HG03280 (cell line): ENCODE data around the gene OR10G4.
"Not testable (repeated sequence)": the region's sequence is repeated elsewhere in the genome, so short reads cannot be mapped to it uniquely, and the experiment has no call there.

Experiments
- ATAC-seq: cut with Tn5 transposase; IDR thresholded peaks from one replicate; pipeline ENCODE4 v1.9.1; 2021; ENCODE audit warnings: mild to moderate bottlenecking, moderate library complexity; ENCODE audit not compliant: unreplicated experiment

OR10G4 gene, protein sequence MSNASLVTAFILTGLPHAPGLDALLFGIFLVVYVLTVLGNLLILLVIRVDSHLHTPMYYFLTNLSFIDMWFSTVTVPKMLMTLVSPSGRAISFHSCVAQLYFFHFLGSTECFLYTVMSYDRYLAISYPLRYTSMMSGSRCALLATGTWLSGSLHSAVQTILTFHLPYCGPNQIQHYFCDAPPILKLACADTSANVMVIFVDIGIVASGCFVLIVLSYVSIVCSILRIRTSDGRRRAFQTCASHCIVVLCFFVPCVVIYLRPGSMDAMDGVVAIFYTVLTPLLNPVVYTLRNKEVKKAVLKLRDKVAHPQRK

DNA sequence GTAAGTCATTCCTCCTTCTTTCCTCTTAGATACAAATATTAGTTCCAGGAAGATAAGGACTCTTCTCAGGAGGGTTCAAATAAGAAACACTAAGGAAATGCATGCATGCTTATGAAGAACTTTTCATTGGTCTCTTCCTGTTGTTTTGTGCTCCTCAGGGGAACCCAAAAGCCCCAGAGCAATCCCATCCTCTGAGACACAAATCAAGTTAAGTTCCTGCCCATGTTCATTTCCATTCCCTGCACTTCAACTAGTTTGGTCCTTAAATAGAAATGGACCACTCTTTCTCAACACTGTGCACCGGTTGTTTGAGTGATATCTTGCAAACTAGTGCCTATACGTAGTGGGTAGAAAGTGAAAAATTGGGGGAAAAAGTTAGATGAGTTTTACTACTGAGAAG is at the start of gene OR10G4:
OR10G4 (plus strand) TSS at position 301 of the 400 bp plus-strand sequence. CDS start 2,578 bp downstream, outside the sequence.
- ATAC-seq: no peak

DNA sequence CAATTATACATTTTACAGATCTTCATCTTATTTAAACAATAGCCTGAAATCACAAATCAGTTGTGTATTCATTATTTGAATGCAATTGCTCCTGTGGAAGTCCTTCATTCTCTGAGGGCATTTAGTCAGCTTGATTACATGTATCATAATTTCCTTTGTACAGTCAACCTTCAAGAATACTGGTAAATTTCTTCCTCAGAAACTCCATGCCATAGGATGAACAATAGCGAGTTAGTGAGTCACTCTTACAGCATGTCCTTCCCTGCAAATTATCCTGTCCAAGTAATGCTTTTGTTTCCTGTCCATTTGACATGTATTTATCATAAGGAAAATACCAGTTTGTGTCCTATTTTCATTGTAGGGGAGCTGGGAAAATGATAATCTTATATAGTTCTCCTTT is 39.0 kb upstream of the OR10G4 start:
- no peak for ATAC-seq

DNA sequence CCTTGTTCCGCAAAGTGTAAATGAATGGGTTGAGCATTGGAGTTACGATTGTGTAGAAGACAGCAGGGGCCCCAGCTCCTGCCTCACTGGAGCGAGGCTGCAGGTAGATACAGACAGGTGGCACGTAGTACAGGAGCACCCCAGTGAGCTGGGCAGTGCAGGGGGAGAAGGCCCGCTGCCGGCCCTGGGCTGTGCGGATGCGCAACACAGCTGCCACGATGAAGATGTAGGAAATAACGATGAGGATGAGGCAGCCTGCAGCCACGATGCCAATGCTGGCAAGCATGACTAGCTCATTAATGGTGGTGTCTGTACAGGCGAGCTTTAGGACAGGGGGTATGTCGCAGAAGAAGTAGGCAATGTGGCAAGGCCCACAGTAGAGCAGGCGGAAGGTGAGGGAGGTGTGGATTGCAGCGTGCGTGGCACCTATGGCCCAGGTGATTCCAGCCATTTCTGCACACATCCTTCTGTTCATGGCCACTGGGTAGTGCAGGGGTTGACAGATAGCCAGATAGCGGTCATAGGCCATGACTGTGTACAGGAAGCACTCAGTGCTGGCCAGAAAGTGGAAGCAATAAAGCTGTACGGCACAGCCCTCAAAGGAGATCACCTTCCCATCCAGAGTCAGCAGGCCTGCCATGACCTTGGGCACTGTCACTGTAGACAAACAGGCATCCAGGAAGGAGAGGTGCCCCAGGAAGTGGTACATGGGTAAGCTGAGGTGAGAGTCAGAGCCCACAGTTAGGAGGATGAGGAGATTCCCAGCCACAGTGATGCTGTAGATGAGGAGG is 35.8 kb upstream of the OR10G4 start:
- ATAC-seq: no peak

DNA sequence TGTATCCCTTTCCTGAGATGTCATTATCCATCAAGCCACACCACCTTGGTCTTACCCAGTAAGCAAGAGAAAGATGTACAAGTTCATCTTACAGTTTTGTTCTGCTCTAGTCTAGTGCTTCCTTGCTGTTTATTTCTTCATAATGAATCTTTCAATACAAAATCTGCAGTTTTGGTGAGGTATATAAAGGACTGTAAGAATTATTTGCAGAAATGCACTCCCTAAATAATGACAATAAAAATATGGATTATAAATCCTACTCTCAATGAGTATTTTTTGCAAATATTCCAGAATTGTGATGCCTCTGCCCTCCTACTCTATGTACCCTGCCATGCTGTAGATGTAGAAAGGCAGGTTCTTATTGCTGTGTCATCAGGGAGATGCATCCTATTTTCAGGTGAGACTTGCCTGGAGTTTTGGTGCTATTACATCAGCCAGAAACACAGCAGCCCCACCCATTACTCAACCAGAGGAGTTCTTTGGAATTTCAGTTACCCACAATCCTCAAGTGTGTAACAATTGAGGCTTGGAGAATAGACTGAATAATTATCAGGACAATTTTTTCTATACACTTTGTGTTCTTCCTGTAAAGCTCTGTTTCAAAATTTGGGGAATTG is 35.0 kb upstream of the OR10G4 start, which contains the start of gene OR10S1:
OR10S1 (minus strand) TSS at position 51 of the 617 bp plus-strand sequence. CDS start 117 bp downstream, outside the sequence.
- ATAC-seq: no peak

DNA sequence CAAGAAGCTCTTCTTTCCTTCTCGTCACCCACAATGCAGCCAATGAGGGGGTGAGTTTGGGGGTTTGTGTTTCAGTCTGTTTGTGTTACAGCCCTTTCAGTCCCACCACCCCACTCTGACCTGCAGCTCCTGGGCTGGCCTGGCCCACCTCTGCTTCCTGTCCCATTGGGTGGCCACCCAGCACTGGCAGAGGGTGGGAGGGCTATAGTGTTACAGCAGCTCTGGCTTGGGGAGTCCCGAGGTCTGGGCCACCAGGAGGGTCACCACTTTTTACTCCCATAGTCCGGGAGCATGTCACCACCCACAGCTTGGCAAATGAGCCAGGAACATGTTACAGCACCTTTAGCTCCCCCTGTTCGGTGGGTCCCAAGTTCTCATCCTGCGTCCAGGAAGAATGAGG is 33.5 kb upstream of the OR10G4 start:
- ATAC-seq: no peak

DNA sequence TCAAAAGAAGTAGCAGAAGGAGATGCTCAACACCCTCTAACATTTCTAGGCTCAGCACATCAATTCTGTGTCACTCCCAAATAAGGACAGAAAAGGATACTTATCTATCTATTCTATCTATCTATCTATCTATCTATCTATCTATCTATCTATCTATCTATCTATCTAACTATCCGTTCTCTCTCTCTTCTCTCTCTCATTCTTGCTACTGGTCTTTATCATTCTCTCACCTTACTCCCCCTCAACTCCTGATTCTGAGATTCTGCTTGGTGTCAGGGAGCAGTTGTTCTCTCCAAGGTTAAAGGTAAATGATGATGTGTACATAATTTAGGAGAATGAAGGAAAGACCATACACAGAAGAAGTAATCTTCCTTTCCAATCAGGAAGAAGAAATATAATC is 17.7 kb upstream of the OR10G4 start, which contains the start of gene OR10G6:
OR10G6 (minus strand) TSS at position 43 of the 400 bp plus-strand sequence; CDS start at position 43, 0 bp downstream.
- no peak for ATAC-seq

DNA sequence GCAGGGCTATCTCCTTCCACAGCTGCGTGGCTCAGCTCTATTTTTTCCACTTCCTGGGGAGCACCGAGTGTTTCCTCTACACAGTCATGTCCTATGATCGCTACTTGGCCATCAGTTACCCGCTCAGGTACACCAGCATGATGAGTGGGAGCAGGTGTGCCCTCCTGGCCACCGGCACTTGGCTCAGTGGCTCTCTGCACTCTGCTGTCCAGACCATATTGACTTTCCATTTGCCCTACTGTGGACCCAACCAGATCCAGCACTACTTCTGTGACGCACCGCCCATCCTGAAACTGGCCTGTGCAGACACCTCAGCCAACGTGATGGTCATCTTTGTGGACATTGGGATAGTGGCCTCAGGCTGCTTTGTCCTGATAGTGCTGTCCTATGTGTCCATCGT is 3.0 kb downstream of the OR10G4 start:
- not testable (repeated sequence) for ATAC-seq

DNA sequence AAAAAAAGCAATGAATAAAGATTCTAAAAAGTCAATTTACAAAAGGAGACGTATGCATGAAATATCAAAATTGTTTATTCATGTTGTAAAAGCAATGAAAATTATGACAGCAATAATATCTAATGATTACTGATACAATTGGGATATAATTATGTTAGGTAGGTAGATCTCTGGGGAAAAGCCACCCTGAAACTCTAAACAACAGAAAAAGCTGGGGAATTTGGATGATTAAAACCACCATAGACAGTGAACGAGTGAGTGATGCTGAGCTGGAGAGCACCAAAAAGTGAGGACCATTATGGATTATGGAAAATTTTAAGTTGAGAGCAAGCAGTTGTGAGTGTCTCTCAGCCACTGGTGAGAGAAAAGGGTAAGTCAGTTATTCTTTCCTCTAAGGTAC is 13.7 kb downstream of the OR10G4 start, which contains the start of gene OR10G8:
OR10G8 (plus strand) TSS at position 301 of the 400 bp plus-strand sequence. CDS start 2,825 bp downstream, outside the sequence.
- ATAC-seq: no peak

DNA sequence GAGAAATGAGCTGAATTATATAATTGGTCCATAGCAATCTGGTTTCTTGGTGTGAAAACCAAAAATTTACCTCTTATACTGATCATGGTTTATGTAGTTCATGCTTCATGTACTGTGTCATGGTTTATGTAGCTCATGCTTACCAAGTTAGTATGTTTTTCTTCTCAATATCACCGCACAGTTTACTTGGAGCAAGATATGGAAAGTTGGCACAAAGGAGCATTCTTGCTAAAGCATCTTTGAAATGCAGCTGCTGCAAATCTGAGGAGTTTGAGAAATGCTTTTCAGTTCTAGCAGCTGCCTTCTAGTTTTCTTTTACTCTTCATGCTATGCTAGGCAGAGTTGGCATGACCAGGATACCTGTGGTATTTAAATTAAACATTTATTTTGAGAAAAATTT is 23.9 kb downstream of the OR10G4 start:
- no peak for ATAC-seq

DNA sequence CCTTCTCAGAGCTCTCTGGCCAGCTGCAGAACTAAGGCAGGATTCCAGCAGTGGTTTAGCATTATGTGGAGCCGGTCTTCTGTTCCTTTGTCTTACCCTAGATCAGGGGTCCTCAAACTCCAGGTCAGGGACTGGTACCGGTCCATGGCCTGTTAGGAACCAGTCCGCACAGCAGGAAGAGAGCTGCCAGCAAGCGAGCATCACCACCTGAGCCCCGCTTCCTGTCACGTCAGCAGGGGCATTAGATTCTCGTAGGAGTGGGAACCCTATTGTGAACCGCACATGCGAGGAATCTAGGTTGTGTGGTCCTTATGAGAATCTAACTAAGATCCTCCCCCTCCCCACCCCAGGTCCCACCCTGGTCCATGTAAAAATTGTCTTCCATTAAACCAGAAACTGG is 26.8 kb downstream of the OR10G4 start:
- ATAC-seq: no peak

DNA sequence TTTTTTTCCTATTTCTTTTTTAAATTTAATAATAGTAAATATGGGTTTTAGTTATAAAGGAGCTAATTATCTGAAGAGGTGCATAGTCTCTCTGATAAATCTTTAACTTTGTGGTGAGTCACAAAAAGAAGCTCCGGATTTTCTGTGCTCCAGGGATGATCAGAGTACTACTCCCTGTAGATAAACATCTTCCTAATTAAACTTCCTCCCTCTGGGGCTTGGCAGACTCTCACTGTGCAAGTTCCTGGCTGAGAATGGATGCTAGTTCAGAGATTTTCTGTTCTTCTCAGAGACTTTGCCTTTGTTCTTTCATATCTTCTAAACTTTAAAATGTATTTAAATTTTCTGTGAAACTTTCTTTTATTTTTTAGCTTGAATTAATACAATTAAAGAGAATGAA is 28.5 kb downstream of the OR10G4 start, which contains the start of gene OR10G7:
OR10G7 (minus strand) TSS at position 72 of the 400 bp plus-strand sequence. CDS start 2,324 bp downstream, outside the sequence.
- no peak for ATAC-seq

DNA sequence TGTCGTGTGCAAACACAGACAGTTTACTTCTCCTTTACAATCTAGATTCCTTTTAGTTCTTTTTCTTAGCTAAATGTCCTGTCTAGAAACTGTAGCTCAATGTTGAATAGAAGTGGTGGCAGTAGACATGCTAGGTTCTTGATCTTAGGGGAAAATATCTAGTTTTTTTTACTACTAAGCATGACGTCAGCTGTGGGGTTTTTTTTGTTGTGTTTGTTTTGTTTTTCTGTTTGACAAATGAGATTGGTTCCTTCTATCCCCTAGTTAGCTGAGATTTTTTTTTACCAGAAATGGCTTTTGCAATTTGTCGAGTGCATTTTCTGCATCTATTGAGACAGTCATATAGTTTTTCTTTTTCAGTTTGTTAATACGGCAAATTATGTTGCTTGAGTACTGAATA is 30.6 kb downstream of the OR10G4 start:
- ATAC-seq: no peak

DNA sequence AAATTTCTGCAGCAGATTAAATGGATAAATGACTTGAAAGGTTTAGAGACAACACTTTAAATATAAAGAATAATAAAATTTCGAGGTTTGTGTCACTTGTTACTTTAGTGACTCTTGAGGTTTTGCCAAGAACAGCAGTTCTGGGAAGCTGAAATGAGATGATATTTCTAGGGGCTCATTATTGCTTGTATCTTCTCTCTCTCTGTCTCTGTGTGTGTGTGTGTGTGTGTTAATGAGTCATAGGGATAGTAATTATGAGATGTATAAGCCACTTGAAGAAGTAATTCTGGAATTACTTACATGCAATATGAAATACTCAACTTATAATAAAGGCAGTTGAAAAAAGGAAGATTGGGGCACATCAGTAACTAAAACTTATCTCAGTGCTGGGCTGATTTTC is 38.0 kb downstream of the OR10G4 start:
- no peak for ATAC-seq

DNA sequence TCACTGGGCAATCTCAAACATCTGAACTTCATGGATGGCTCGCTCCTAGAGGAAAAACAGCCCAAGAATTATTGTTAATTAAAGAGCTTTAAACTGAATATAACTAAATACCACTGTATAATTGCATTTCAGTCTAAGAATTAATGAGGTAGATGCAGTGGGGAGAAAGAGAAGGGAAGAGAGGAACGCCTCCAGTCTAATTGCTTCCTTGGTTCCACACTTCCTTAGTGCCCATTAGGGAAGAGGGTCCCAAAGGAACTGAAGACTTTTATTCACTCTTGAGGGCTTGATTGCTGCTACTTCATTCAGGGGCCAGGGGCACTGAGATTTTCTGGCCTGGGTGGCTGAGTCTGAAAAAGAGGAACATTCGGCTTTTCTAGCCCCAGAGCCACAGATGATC is 40.2 kb downstream of the OR10G4 start:
- ATAC-seq: no peak
